ENCODE measurements around the gene CHRNA7. TPM values are rescaled to one million over a fixed set of nuclear protein-coding genes. Genes with fewer than 3 reads are reported as not detected.

Gene CHRNA7
- total RNA-seq, 1 donor from 2014 or later: 1.5 TPM

DNA sequence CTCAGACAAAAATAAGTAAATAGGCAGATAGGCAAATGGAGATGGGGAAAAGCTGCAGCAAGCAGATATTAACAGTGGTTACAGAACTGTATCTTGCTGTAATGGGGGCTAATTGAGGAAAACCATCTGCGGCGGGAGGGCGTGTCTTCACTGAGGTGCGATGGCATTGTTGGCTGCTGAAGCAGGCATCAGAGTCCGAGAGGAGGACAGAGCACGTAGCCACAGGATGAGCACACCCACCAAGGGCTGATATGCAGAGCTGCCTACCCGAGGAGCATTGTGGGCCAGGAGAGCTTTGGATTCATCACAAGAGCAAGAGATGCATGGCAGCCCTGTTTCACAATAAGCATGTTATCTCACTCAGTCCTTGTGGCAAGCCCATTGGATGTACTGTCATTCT is 30.4 kb downstream of the CHRNA7 start:
- TF ChIP-seq, protein P1, sequence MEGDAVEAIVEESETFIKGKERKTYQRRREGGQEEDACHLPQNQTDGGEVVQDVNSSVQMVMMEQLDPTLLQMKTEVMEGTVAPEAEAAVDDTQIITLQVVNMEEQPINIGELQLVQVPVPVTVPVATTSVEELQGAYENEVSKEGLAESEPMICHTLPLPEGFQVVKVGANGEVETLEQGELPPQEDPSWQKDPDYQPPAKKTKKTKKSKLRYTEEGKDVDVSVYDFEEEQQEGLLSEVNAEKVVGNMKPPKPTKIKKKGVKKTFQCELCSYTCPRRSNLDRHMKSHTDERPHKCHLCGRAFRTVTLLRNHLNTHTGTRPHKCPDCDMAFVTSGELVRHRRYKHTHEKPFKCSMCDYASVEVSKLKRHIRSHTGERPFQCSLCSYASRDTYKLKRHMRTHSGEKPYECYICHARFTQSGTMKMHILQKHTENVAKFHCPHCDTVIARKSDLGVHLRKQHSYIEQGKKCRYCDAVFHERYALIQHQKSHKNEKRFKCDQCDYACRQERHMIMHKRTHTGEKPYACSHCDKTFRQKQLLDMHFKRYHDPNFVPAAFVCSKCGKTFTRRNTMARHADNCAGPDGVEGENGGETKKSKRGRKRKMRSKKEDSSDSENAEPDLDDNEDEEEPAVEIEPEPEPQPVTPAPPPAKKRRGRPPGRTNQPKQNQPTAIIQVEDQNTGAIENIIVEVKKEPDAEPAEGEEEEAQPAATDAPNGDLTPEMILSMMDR (conservative IDR thresholded peaks at IDR 0.05; ENCODE audit: low read depth, low read length): no peak
- H3K4me3 ChIP-seq (ENCODE audit: low read depth, low read length): no peak overlapping the region
- no peak for DNase-seq (ENCODE audit: low read depth)

DNA sequence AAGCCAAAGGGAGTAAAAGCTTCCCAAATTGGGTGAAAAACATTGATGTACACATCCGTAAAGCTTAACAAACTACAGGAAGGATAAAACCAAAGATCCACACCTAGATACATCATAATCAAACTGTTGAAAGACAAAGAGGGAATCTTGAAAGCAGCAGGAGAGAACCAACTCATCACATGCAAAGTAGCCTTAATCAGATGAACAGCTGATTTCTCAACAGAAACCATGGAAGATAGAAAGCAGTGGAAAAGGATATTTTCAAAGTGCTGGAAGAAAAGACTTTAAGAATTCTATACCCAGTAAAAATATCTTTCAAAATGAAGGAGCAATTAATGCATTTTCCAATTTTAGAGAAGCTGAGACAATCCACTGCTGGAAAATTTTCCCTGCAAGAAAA is 36.8 kb downstream of the CHRNA7 start:
- TF ChIP-seq, protein P1 (conservative IDR thresholded peaks at IDR 0.05; ENCODE audit: low read depth, low read length): no peak
- H3K4me3 ChIP-seq (ENCODE audit: low read depth, low read length): no peak overlapping the region
- DNase-seq (ENCODE audit: low read depth): no peak

DNA sequence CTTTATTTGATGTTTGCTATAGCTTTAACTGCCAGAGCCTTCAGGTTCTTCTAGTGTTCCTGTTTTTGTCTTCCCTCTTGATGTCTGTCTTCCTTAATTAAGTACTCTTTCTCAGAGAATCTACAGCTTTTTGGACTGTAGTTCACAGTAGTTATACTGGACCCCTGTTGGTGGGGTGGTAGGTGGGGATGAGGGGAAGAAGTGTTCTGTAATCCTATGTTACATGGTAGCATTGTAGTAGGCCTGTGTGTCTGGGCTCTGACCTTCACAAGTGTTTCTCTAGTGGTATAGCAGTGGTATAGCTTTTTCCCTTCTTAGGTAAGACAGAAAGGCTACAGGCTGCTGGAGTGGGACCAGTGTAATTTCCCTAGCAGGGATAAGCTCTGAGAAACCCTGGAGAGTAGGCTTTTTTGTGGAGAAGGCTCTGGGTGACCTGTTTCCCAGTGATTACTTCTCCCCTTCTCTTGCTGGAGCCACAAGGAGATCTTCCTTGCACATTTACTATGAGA is 59.6 kb downstream of the CHRNA7 start:
- no peak overlapping the region for H3K4me3 ChIP-seq (ENCODE audit: low read depth, low read length)
- TF ChIP-seq, protein P1 (conservative IDR thresholded peaks at IDR 0.05; ENCODE audit: low read depth, low read length): no peak
- no peak for DNase-seq (ENCODE audit: low read depth)

DNA sequence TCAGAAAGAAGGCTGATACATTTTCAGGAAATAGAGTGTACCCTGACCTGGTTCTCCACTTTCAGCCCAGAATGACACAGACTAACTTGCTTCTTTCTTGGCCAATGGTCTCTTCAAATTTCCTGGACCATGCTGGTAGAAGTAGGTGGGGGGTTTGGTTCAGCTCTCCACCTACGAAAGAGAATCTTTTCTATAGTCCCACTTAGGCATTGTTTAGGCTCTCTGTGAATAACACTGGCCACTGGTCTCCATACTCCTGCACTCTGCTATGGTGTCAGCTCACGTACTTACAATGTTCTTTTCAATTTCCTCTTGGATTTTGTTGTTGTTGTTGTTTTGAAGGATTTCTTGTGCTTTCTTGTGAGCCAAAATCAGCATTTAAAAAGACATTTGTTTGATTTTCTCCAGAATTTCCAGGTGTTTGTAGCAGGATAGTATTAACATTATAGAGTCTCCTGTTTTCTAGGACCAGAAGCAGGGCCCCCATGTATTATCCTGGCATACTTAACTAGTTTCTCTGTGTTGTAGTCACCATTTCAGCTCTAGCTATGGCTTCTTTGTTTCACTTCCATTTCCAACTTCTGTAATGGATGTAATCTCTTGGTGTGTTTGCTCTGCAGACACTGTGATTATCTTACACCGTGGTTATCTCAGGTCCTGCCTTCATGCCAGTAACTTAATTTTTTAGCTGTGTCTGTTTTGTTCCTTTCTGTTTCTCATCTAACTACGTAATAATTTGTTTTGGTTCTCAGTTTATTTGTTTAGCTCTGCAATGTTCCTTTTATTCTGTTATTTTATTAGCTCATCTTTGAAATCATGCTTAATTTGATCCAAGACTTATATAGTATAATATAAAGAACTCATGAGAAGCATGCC is 61.4 kb downstream of the CHRNA7 start:
- DNase-seq (ENCODE audit: low read depth): no peak
- TF ChIP-seq, protein P1 (conservative IDR thresholded peaks at IDR 0.05; ENCODE audit: low read depth, low read length): no peak
- no peak overlapping the region for H3K4me3 ChIP-seq (ENCODE audit: low read depth, low read length)

DNA sequence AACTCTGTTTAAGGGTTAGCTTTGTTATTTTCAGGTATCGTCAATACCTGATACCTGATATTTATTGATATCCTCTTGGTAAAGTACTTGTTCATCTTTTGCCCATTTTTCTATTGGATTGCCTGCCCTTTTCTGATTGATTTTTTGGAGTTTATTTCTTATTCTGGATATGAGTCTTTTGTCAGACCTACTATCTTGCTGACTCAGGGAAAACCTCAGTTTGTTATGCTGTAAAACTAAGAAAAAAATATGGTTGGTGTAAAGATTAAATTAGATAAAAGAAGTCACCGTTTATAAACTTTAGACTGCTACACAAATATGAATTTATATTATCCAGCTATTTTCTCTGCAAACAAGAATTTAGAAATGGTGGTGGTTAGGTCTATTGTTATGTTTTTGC is 65.9 kb downstream of the CHRNA7 start:
- TF ChIP-seq, protein P1 (conservative IDR thresholded peaks at IDR 0.05; ENCODE audit: low read depth, low read length): no peak
- no peak overlapping the region for H3K4me3 ChIP-seq (ENCODE audit: low read depth, low read length)
- DNase-seq (ENCODE audit: low read depth): no peak

DNA sequence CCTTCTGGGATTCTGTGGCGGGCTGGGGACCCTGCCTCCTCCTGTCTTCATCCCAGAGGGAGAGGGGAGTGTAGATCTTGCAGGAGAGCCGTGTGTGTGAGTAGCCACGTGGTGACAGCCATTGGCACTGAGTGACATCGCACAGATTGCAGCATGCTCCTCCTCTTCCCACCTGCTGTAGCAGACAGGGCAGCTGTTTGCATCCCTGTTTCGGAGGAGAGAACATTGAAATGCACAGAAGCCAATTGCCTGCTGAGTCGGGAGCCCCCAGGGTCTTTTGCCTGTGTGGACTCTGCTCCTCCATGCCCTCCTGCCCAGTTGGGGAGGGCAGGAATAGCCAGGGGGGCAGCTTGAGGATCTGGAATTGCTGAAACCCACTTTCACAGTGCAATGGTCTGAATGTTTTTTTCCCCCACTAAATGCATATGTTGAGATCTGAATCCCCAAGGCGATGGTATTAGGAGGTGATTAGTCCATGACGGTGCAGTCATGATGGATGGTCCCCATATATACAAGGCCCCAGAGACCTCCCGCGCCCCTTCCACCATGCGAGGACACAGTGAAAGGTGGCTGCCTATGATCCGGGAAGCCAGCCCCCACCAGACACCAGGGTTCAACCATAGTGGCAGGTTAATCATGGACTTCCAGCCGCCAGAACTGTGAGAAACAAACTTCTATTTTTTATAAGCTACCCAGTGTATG is 66.8 kb downstream of the CHRNA7 start:
- H3K4me3 ChIP-seq (ENCODE audit: low read depth, low read length): no peak overlapping the region
- no peak for DNase-seq (ENCODE audit: low read depth)
- TF ChIP-seq, protein P1 (conservative IDR thresholded peaks at IDR 0.05; ENCODE audit: low read depth, low read length): no peak

Measured in epithelial cell of proximal tubule (primary cell).